ENCODE results near the gene CYP2J2. TPM values are rescaled to one million over a fixed set of nuclear protein-coding genes. Genes with fewer than 3 reads are reported as not detected.
A peak's percentile ranks its signal among the peaks of the same experiment; 100 is the strongest.

The CYP2J2 gene
- total and polyA plus RNA-seq, 9 donors: 0.12 to 1.4 (median 0.29) TPM; not detected in 3

DNA sequence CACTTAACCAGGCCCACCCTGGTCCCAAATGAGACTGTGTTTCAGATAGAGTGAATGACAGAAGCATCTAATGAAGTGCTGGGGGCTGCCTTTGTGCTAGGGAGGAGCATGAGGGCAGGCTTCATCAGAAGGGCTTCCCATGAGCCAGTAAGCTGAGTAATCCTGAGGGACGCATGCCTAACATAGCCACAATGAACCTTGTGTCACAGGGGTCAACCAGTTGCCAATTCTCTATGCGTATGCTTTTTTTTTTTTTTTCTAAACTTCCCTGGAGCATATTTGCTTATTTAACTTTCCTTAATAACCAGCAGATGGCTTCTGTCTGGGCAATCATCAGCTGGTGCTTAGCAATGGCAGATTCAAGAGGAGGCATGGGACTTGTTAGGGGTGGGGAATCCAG lies 25.5 kb upstream of the CYP2J2 start:
- WGBS, 3 donors: 78 to 89% (median 80%) methylated on average over 2 of the region's 2 CpGs
- Histone ChIP-seq H3K36me3 (no peaks in the 10 kb centered on the region), H3K9me3 (no peaks in the 10 kb centered on the region), H3K27ac (no peak overlapping the region), H3K4me1 (ENCODE audit: insufficient read depth) (no peaks in the 10 kb centered on the region), H3K4me3 (no peak overlapping the region), H3K27me3 (no peaks in the 10 kb centered on the region)
- DNase-seq: no peak
- TF ChIP-seq POLR2A (IDR thresholded peaks at IDR 0.05): no peak
- TF ChIP-seq EP300 (IDR thresholded peaks at IDR 0.05): no peak
- TF ChIP-seq, protein P1, sequence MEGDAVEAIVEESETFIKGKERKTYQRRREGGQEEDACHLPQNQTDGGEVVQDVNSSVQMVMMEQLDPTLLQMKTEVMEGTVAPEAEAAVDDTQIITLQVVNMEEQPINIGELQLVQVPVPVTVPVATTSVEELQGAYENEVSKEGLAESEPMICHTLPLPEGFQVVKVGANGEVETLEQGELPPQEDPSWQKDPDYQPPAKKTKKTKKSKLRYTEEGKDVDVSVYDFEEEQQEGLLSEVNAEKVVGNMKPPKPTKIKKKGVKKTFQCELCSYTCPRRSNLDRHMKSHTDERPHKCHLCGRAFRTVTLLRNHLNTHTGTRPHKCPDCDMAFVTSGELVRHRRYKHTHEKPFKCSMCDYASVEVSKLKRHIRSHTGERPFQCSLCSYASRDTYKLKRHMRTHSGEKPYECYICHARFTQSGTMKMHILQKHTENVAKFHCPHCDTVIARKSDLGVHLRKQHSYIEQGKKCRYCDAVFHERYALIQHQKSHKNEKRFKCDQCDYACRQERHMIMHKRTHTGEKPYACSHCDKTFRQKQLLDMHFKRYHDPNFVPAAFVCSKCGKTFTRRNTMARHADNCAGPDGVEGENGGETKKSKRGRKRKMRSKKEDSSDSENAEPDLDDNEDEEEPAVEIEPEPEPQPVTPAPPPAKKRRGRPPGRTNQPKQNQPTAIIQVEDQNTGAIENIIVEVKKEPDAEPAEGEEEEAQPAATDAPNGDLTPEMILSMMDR (IDR thresholded peaks at IDR 0.05): no peak
- intact Hi-C loops (cut with DNase I): no loop called here

DNA sequence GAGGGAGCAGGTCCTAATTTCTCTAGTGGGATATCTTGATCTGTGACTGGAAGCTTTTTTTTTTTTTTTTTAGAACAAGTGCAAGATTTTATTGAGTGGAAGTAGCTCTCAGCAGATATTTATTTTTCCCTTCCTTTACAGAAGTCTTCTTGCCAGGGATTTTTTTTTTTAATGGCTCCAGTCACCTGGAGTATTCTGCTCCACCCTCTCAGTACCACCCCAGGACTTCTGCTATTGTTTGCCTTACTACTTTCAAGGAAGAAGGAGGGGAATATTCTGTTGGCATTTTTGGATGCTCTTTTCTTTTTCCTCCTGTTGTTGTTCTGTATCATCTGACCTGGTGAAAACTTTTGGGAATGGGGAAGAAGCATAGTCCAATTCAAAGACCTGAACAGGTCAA lies 23.1 kb upstream of the CYP2J2 start:
- H3K36me3 ChIP-seq: no peaks in the 10 kb centered on the region
- intact Hi-C loops (cut with DNase I): loop anchor here in 1 of 4 donors (10.0 kb wide), 1 partner anchor 1215 kb away; no protein-coding TSS in a partner anchor
- no peak for TF ChIP-seq EP300 (IDR thresholded peaks at IDR 0.05)
- TF ChIP-seq, protein P1 (IDR thresholded peaks at IDR 0.05): no peak
- TF ChIP-seq POLR2A (IDR thresholded peaks at IDR 0.05): no peak

DNA sequence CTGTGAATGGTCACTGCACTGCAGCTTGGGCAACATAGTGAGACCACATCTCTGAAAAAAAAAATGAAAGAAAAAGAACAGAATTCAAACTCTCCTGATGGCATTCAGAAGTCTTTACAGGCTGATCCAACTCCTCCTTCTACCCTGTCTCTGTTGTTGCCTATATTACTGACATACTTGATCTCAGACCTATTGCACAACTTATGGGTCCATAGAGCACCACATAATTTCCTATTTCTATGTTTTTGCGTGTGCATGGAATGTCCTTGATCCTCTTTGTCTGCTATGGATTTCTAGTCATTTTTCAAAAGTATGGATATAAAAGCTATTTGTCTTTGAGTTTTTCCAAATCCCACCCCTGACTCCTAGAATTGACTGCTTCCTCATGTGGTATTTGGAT lies 22.4 kb upstream of the CYP2J2 start:
- DNase-seq: no peak
- Histone ChIP-seq H3K9me3 (no peaks in the 10 kb centered on the region), H3K27me3 (no peaks in the 10 kb centered on the region), H3K4me3 (no peak overlapping the region), H3K4me1 (ENCODE audit: insufficient read depth) (no peaks in the 10 kb centered on the region), H3K27ac (no peak overlapping the region), H3K36me3 (no peaks in the 10 kb centered on the region)
- 28 to 45% (median 37%) methylated on average over 1 of the region's 1 CpG for WGBS, 3 donors
- intact Hi-C loops (cut with DNase I): loop anchor here in 1 of 4 donors (10.0 kb wide), 1 partner anchor 1214 kb away; no protein-coding TSS in a partner anchor
- TF ChIP-seq POLR2A (IDR thresholded peaks at IDR 0.05) (no peak), EP300 (IDR thresholded peaks at IDR 0.05) (no peak)
- TF ChIP-seq, protein P1 (IDR thresholded peaks at IDR 0.05): no peak

More for the DNA sequence above, 23.1 kb upstream of the CYP2J2 start:
- Histone ChIP-seq H3K4me1 (ENCODE audit: insufficient read depth) (no peaks in the 10 kb centered on the region), H3K27ac (no peak overlapping the region), H3K4me3 (no peak overlapping the region), H3K27me3 (no peaks in the 10 kb centered on the region), H3K9me3 (no peaks in the 10 kb centered on the region)
- DNase-seq: no peak

DNA sequence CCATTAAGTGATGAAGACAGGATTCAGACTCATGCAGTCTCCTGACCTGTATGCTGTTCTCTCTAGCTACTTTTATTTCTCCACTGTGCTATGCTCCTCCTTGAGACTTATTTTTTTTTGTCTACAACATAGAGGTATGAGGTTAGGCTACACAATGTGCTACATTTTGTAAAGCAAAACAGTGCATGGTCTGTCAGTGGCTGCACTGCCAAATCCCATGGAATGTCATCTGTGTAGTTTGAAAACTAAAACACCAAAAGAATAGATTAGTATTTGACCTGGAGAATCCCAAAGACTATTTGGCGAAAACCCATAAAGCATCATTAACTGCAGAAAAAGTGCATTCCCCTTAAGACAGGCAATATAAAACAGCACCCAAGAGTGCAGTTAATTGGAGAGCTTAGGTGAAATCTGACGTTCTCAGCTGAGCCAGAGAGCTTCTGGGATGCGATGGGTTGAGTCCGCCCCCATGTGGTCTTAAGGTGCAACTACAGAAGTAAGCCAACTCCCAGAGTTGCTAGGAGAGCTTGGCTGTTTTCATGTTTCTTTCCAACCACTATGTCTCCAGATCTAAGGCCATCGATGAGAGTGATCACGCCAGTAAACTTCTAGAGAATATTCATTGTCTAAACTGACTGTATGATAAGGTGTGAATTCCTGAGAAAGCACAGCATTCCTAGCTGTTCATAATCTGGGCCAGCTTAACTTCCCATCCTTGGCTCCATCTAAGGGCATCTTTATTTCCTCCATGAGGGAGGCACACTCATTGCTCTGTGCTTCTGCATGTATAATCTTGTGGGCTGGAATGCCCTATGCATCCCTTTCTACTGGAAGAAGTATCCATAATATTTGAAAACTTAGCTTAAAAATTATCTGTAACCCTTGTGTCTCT lies 20.7 kb upstream of the CYP2J2 start:
- 0 to 4% (median 3%) methylated on average over 6 of the region's 6 CpGs for WGBS, 3 donors
- no peak for TF ChIP-seq EP300 (IDR thresholded peaks at IDR 0.05)
- TF ChIP-seq, protein P1 (IDR thresholded peaks at IDR 0.05): peak in 2 of 3 donors; percentile 33 to 51
- no peak for TF ChIP-seq POLR2A (IDR thresholded peaks at IDR 0.05)
- H3K27me3 ChIP-seq: no peaks in the 10 kb centered on the region
- H3K27ac ChIP-seq: no peak overlapping the region
- peak in 3 of 5 donors; percentile 14 to 46 (median 42) for DNase-seq
- H3K9me3 ChIP-seq: no peaks in the 10 kb centered on the region
- H3K4me3 ChIP-seq: no peak overlapping the region
- intact Hi-C loops (cut with DNase I): loop anchor here in 1 of 4 donors (10.0 kb wide), 1 partner anchor 1212 kb away; no protein-coding TSS in a partner anchor
- no peaks in the 10 kb centered on the region for H3K4me1 ChIP-seq (ENCODE audit: insufficient read depth)
- H3K36me3 ChIP-seq: no peaks in the 10 kb centered on the region

All from ovary (tissue), 9 donors.